PC-3 (cell line): Measurements from ENCODE around the gene SLC15A4. TPM values are rescaled to one million over a fixed set of nuclear protein-coding genes. Genes with fewer than 3 reads are reported as not detected.

Experiments used
- ATAC-seq: fragments of 200-7000 bp; cut with Tn5 transposase; 2 replicates; pipeline ENCODE4 v1.9.1; 2020; ENCODE audit warnings: mild to moderate bottlenecking, moderate library complexity
- BruUV-seq: library from RNA; stranded (reverse); fragments of 400-500 nt; replicated peaks from 2 replicates; lab custom pipeline; 2021; lab: Mats Ljungman, UMichigan
- CTCF ChIA-PET: fragments of 300-600 bp; sonication (Branson Sonifier 250); formaldehyde crosslinking; loops from one replicate; lab custom pipeline; 2022; ENCODE audit warnings: antibody characterized with exemption; lab: Charles Lee
- POLR2A ChIA-PET: fragments of 300-600 bp; sonication (Branson Sonifier 250); formaldehyde crosslinking; loops from one replicate; lab custom pipeline; 2022; ENCODE audit warnings: antibody characterized with exemption; ENCODE audit not compliant: unreplicated experiment; lab: Charles Lee
- DNase-seq: peaks from one replicate; pipeline ENCODE4 v3.0.0-alpha.2; 2015
- H2AFZ ChIP-seq: fragments of 300-600 bp; sonication (generic); 2 replicates; pipeline ENCODE4 v1.6.0; 2016; ENCODE audit warnings: antibody characterized with exemption, low read length
- H3F3A ChIP-seq: fragments of 300-600 bp; sonication (generic); one replicate; pipeline ENCODE4 v1.6.0; 2017; ENCODE audit warnings: antibody characterized with exemption, low read length, control low read depth, mild to moderate bottlenecking; ENCODE audit not compliant: unreplicated experiment
- H3K27ac ChIP-seq: fragments of 300-600 bp; sonication (generic); 2 replicates; pipeline ENCODE4 v1.5.1; 2016; ENCODE audit warnings: mild to moderate bottlenecking, low read length
- H3K27me3 ChIP-seq: fragments of 300-600 bp; sonication (generic); 2 replicates; pipeline ENCODE4 v1.6.1; 2016; ENCODE audit warnings: low read length, mixed read lengths
- H3K36me3 ChIP-seq: fragments of 300-600 bp; sonication (generic); 2 replicates; pipeline ENCODE4 v1.6.1; 2016; ENCODE audit warnings: low read depth, mixed run types, low read length, mixed read lengths
- H3K4me1 ChIP-seq: fragments of 300-600 bp; sonication (generic); 2 replicates; pipeline ENCODE4 v1.5.1; 2016; ENCODE audit warnings: low read length; ENCODE audit not compliant: insufficient read depth
- H3K4me2 ChIP-seq: fragments of 300-600 bp; sonication (generic); 2 replicates; pipeline ENCODE4 v1.6.0; 2016; ENCODE audit warnings: low read length
- H3K4me3 ChIP-seq: fragments of 300-600 bp; sonication (generic); 2 replicates; pipeline ENCODE4 v1.5.1; 2016; ENCODE audit warnings: mild to moderate bottlenecking, low read length, mixed read lengths
- H3K79me2 ChIP-seq: fragments of 300-600 bp; sonication (generic); 2 replicates; pipeline ENCODE4 v1.6.1; 2017; ENCODE audit warnings: low read length, mixed read lengths
- H3K9ac ChIP-seq: fragments of 300-600 bp; sonication (generic); 2 replicates; pipeline ENCODE4 v1.6.0; 2016; ENCODE audit warnings: mild to moderate bottlenecking, low read length
- H3K9me2 ChIP-seq: fragments of 300-600 bp; sonication (generic); replicated peaks from 2 replicates; pipeline ENCODE4 v1.6.1; 2016; ENCODE audit warnings: mixed run types, low read length, mixed read lengths
- H3K9me3 ChIP-seq: fragments of 300-600 bp; sonication (generic); 2 replicates; pipeline ENCODE4 v1.6.1; 2016; ENCODE audit warnings: low read length, mixed read lengths
- H4K20me1 ChIP-seq: fragments of 300-600 bp; sonication (generic); 2 replicates; pipeline ENCODE4 v1.6.1; 2016; ENCODE audit warnings: low read length, mixed read lengths
- CTCF ChIP-seq: fragments of 300-600 bp; sonication (generic); conservative IDR thresholded peaks from 2 replicates; pipeline ENCODE4 v1.5.1; 2017; ENCODE audit warnings: antibody characterized with exemption, low read depth, mild to moderate bottlenecking, low read length
- EZH2 ChIP-seq: fragments of 300-600 bp; sonication (generic); IDR thresholded peaks from one replicate; pipeline ENCODE4 v1.6.1; 2017; ENCODE audit warnings: antibody characterized with exemption, mild to moderate bottlenecking, low read length; ENCODE audit not compliant: unreplicated experiment
- EZH2phosphoT487 ChIP-seq: fragments of 300-600 bp; sonication (generic); IDR thresholded peaks from 2 replicates; pipeline ENCODE4 v1.6.1; 2018; ENCODE audit warnings: mild to moderate bottlenecking, antibody characterized with exemption, low read length, borderline replicate concordance
- intact Hi-C: fragments of 100-400 bp; cut with micrococcal nuclease; formaldehyde crosslinking; loops from 2 replicates; pipeline ENCODE4 v1.9.0; 2023
- total RNA-seq: library from RNA; depleted of rRNA; stranded (reverse); fragments of >200 nt; gene quantifications from 2 replicates; pipeline ENCODE4 v1.2.3, GENCODE V29; 2014

The SLC15A4 gene
- total RNA-seq, 1 experiment from 2014 or later, result 20.8 TPM

GRCh38 chr12:128820723-128821432 is 2.9 kb downstream of the SLC15A4 start:
- Histone ChIP-seq H3K27me3 (no peaks in the 10 kb centered on the region), H3K4me1 (peaks cover 12% of the 10 kb centered on the region), H2AFZ (no peak overlapping the region), H3K9me2 (no peaks in the 10 kb centered on the region), H3K4me2 (no peak overlapping the region), H3K36me3 (peaks cover 10% of the 10 kb centered on the region), H3K27ac (no peak overlapping the region), H3K4me3 (no peak overlapping the region), H3K9me3 (no peaks in the 10 kb centered on the region), H3K9ac (no peak overlapping the region), H4K20me1 (peaks cover 20% of the 10 kb centered on the region), H3K79me2 (peaks cover 76% of the 10 kb centered on the region), H3F3A (no peaks in the 10 kb centered on the region)
- DNase-seq (no peak), ATAC-seq (no peak)
- ChIA-PET CTCF (no interaction called here), POLR2A (no interaction called here)
- TF ChIP-seq EZH2phosphoT487 (no peak), CTCF (no peak), EZH2 (no peak)
- BruUV-seq, result no TSS peak
- intact Hi-C loops, result no loop called here

- no peak for TF ChIP-seq EZH2phosphoT487
- no peak for TF ChIP-seq CTCF
- no peak for TF ChIP-seq EZH2
- Histone ChIP-seq H3K4me1 (peaks cover 12% of the 10 kb centered on the region), H3K4me3 (no peak overlapping the region), H3K79me2 (peaks cover 82% of the 10 kb centered on the region), H3K27ac (no peak overlapping the region), H3K9me2 (no peaks in the 10 kb centered on the region), H3K9ac (no peak overlapping the region), H4K20me1 (peaks cover 20% of the 10 kb centered on the region), H3F3A (no peaks in the 10 kb centered on the region), H3K9me3 (no peaks in the 10 kb centered on the region), H2AFZ (no peak overlapping the region), H3K4me2 (no peak overlapping the region), H3K36me3 (peaks cover 10% of the 10 kb centered on the region), H3K27me3 (no peaks in the 10 kb centered on the region)
- no peak for DNase-seq
- ATAC-seq, result no peak
- no TSS peak for BruUV-seq
- intact Hi-C loops, result no loop called here
- ChIA-PET POLR2A (no interaction called here), CTCF (no interaction called here)
These were observed 3.5 kb downstream of the SLC15A4 start for GRCh38 chr12:128820253-128820652.
